ACHN (cell line): ENCODE results near the gene PTGDS.

Source experiments
- DNase-seq: peaks from one replicate; pipeline ENCODE4 v3.0.0-alpha.2; 2015
- in situ Hi-C: cut with HindIII; loops from 2 replicates; pipeline ENCODE4 v1.10.0; 2017; ENCODE audit warnings: low sequenced_read_pairs, low pct_ligation_motif_present, low pct_unique_long_range_greater_than_20kb

PTGDS gene

GRCh38 chr9:136955202-136955942 is 21.9 kb upstream of the PTGDS start:
- DNase-seq, result no peak
- in situ Hi-C loops, result no loop called here

- DNase-seq, result no peak
- in situ Hi-C loops, result no loop called here
These were observed 21.4 kb upstream of the PTGDS start for GRCh38 chr9:136955943-136956335.

GRCh38 chr9:136956604-136957003 is 20.7 kb upstream of the PTGDS start:
- DNase-seq, result no peak
- in situ Hi-C loops, result no loop called here

GRCh38 chr9:136957461-136957860 is 19.8 kb upstream of the PTGDS start:
- DNase-seq, result no peak
- in situ Hi-C loops, result no loop called here

GRCh38 chr9:136957901-136958300 is 19.4 kb upstream of the PTGDS start:
- in situ Hi-C loops, result no loop called here
- DNase-seq, result no peak

DNA sequence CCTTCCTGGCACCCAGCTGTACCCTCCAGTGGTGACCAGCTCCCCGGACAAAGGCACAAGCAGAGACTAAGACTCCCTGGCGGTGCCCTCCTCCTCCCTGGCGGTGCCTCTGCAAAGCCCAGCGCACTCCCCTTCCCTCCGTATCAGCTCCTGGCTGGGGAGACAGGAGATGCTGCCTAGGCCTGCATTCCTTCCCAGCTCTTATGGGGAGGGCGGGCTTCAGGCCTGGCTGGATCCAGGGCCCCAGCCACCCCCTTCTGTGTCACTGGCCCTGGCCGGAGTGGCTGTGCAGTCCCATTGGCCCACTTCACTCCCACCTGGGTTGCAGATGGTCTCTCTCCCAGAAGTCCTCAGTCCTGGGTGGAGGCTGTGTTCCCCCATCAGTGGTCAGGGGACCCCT is 18.8 kb upstream of the PTGDS start:
- no peak for DNase-seq
- in situ Hi-C loops, result no loop called here

DNA sequence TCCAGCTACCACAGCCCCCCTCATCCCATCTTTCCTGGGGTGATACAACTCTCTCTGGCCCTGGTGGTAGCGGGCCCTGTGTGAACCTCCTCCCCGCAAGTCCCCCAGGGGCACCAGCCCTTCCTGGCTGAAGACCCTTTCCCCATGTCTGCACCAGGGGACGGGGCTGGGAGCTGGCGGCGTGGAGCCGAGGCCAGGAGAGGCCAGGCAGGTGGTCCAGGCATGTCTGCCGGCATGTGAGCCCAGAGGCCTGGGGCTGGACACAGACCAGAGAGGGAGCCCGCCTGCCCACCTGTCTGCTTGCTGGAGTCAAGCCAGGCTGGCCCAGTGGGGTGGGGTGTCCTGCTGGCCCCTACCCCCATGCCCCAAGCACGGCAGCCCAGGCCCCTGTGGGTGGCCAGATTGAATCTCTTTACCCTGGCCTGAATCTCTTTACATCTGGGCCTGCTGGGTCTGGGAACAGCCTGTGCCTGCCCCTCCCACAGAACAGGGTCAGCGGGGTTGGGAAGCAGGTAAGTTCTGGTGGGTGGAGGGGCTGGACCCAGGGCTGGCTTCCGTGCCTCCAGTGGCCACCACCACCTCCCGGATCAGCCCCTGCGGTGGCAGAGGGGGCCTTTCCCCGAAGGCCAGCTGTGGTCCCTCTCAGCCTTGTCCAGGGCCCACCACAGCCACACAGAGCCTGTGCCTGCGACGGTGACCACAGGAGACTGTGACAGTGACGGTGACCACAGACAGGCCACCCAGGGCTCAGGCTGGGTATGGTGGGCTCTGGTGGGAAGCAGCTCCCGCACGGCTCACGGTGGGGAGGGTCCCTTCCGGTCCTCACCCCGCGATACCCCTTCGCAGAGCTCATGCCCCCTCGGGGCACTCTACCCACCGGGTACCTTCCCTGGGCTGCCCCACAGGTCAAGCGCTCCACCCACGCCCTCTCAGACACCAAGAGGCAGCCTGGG is 18.1 kb upstream of the PTGDS start:
- in situ Hi-C loops, result no loop called here
- no peak for DNase-seq

DNA sequence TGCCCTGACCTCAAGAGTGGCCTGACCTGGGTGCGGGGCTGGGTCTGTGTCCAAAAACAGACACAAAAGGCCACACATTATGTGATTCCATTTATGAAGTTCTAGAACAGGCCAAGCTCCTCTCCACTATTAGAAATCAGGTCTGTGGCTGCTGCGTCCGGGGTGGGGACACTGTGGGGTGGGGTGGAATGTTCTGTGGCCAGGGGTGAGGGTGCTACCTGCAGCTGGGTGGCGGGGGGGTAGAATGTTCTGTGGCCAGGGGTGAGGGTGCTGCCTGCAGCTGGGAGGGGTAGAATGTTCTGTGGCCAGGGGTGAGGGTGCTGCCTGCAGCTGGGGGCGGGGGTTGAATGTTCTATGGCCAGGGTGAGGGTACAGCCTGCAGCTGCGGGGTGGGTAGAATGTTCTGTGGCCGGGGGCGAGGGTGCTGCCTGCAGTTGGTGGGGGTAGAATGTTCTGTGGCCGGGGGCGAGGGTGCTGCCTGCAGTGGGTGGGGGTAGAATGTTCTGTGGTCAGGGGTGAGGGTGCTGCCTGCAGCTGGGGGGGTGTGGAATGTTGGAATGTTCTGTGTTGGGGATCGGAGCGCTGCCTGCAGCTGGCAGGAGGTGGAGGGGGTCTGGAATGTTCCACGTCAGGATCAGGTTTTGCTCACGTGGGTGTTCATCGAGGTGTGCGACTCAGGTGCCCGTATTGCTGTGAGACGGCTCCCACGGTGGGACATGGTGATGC is 16.9 kb upstream of the PTGDS start:
- in situ Hi-C loops, result no loop called here
- DNase-seq, result no peak

- in situ Hi-C loops, result no loop called here
- no peak for DNase-seq
These were observed 16.4 kb upstream of the PTGDS start for GRCh38 chr9:136960938-136961275.

DNA sequence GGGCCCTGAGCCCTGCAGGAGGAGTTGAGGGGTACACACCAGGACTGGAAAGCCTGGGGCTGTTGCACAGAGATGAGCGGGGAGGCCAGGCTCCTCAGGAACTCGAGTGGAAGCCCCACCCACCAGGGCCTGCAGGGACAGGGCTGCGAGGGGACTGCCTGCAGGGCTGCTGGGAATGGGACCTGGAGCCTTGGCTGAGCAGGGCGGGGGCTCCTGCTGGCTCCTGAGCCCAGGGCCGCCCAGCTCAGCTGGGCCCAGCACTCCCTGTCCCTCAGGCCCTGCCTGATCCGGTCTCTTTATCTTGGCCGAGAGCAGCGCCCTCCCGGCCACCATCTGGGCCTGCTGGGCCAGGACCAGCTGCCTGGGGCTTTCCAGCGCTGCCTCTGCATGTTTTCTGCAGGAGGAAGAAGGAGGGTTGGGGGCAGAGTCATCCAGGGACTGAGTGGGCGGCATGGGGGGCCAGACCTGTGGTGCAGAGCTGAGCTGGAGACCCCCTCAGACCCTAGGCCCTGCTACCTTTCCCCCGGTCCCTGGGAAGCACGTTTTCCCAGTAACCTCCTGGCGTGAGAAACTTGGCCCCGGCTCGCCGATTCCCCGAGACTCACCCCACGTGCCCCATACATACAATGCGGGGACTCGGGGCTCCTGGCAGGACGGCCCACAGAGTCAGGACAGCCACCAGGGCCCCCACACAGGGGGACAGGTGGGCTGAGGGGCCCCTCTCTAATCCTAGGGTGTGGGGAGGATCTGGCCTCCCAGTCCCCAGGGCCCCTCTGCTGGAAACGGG is 15.8 kb upstream of the PTGDS start:
- in situ Hi-C loops, result no loop called here
- DNase-seq, result no peak

- no peak for DNase-seq
- in situ Hi-C loops, result no loop called here
These were observed 15.1 kb upstream of the PTGDS start for GRCh38 chr9:136962163-136962562.

DNA sequence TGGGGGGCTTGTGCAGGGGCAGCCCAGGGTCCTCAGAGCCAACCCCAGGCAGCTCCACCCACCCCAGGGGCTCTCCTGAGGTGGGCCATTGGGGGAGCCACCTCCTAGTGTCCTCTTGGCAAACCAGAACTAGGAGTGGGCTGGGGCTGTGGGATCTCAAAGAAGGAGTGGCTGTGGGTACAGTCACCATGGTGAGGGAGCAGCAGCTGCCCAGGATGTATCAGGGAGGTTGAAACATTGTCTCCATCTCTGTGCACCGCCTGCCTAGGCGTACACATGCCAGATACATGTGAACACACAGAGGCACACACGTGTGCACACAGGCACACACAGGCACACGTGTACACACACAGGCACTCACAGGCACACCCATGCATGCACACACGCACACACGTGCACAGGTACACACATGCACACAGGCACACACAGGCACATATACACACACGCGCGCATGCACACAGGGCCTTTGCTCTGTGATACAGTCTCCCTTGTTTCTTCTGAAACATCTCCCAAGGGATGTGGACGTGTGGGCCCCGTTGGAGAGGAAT is 14.5 kb upstream of the PTGDS start:
- DNase-seq, result no peak
- in situ Hi-C loops, result no loop called here

GRCh38 chr9:136963341-136963740 is 14.0 kb upstream of the PTGDS start:
- no peak for DNase-seq
- in situ Hi-C loops, result no loop called here

DNA sequence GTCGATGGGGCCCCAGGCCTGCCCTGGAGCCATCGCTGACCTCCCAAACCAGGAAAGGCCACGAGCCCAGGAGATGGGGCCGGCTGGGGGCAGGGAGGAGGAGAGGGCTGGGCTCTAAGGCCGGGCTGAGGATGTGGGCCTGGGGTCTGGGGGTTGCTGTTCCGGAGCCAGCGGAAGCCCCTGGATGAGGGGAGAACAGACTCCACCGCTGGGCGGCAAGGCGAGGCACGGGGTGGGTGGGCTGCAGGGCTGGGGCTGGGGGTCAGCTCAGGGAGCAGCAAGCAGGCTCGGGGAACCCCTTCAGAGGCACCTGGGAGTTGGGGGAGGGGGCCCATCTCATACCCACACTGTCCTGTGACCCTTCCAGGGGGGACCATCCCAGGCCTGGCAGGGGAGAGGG is 13.6 kb upstream of the PTGDS start:
- in situ Hi-C loops, result no loop called here
- no peak for DNase-seq

- in situ Hi-C loops, result no loop called here
- DNase-seq, result no peak
These were observed 13.1 kb upstream of the PTGDS start for GRCh38 chr9:136964171-136964689.

GRCh38 chr9:136964833-136965422 is 12.4 kb upstream of the PTGDS start:
- in situ Hi-C loops, result no loop called here
- DNase-seq, result no peak

- in situ Hi-C loops, result no loop called here
- no peak for DNase-seq
These were observed 11.4 kb upstream of the PTGDS start for GRCh38 chr9:136965771-136966484.
